SU-DHL-6 (cell line): ENCODE measurements around the gene PGM1.

ENCODE experiments used
- H2AFZ ChIP-seq: fragments of 200-600 bp; sonication (generic); 2 replicates; pipeline ENCODE4 v1.6.1; 2014; ENCODE audit warnings: low read depth, mild to moderate bottlenecking, moderate library complexity, mixed read lengths, antibody characterized with exemption, low read length; ENCODE audit not compliant: severe bottlenecking
- H3F3A ChIP-seq: fragments of 200-600 bp; shearing (Covaris generic); 2 replicates; pipeline ENCODE4 v1.6.0; 2016; ENCODE audit warnings: antibody characterized with exemption, mild to moderate bottlenecking; ENCODE audit not compliant: insufficient read depth
- H3K27ac ChIP-seq: fragments of 200-600 bp; sonication (generic); 2 replicates; pipeline ENCODE4 v1.5.1; 2016; ENCODE audit warnings: low read depth, mild to moderate bottlenecking, low read length, moderate library complexity, mixed read lengths
- H3K27me3 ChIP-seq: fragments of 200-600 bp; sonication (generic), shearing (Covaris generic); 2 replicates; pipeline ENCODE4 v1.6.0; 2014; ENCODE audit warnings: mild to moderate bottlenecking, low read length
- H3K36me3 ChIP-seq: fragments of 200-600 bp; sonication (generic); 2 replicates; pipeline ENCODE4 v1.6.1; 2014; ENCODE audit warnings: mild to moderate bottlenecking, low read length, mixed read lengths
- H3K4me2 ChIP-seq: fragments of 300-600, 200-600 bp; shearing (Covaris generic), sonication (generic); 2 replicates; pipeline ENCODE4 v1.6.0; 2014; ENCODE audit warnings: low read length, low read depth, mild to moderate bottlenecking; ENCODE audit not compliant: poor library complexity, severe bottlenecking
- H3K4me3 ChIP-seq: fragments of 200-600 bp; sonication (generic); 2 replicates; pipeline ENCODE4 v1.5.1; 2014; ENCODE audit warnings: antibody characterized with exemption, low read length, mild to moderate bottlenecking, mixed read lengths; ENCODE audit not compliant: insufficient read depth, poor library complexity, severe bottlenecking
- H3K79me2 ChIP-seq: fragments of 200-600 bp; sonication (generic); 2 replicates; pipeline ENCODE4 v1.6.1; 2014; ENCODE audit warnings: mild to moderate bottlenecking, low read length, moderate library complexity; ENCODE audit not compliant: insufficient read depth
- H3K9ac ChIP-seq: fragments of 200-600 bp; sonication (generic); 2 replicates; pipeline ENCODE4 v1.7.0; 2014; ENCODE audit warnings: mild to moderate bottlenecking, low read length
- H3K9me2 ChIP-seq: fragments of 200-600 bp; sonication (generic); replicated peaks from 2 replicates; pipeline ENCODE4 v1.6.1; 2014; ENCODE audit warnings: low read length; ENCODE audit not compliant: insufficient read depth
- H3K9me3 ChIP-seq: fragments of 200-600 bp; sonication (generic); 2 replicates; pipeline ENCODE4 v1.6.1; 2014; ENCODE audit warnings: low read length, mixed read lengths; ENCODE audit not compliant: insufficient read depth
- H4K20me1 ChIP-seq: fragments of 200-600 bp; sonication (generic); 2 replicates; pipeline ENCODE4 v1.6.1; 2014; ENCODE audit warnings: low read depth, mild to moderate bottlenecking, antibody characterized with exemption, low read length, moderate library complexity, mixed read lengths
- CTCF ChIP-seq: fragments of 200-600 bp; sonication (generic); IDR thresholded peaks from one replicate; pipeline ENCODE4 v1.5.1; 2017; ENCODE audit warnings: antibody characterized with exemption, mild to moderate bottlenecking, low read length, moderate library complexity; ENCODE audit not compliant: insufficient read depth, poor library complexity, severe bottlenecking
- EZH2phosphoT487 ChIP-seq: fragments of 200-600 bp; sonication (generic), shearing (Covaris generic); conservative IDR thresholded peaks from 2 replicates; pipeline ENCODE4 v1.6.1; 2018; ENCODE audit warnings: mild to moderate bottlenecking, antibody characterized with exemption, low read length, moderate library complexity, mixed read lengths

The PGM1 gene

GRCh38 chr1:63557365-63557987 lies 35.7 kb upstream of the PGM1 start:
- Histone ChIP-seq H2AFZ (peak overlapping the region; percentile 98), H3K9me3 (no peaks in the 10 kb centered on the region), H3K4me2 (peak overlapping the region; percentile 28), H3K27me3 (no peaks in the 10 kb centered on the region), H3F3A (0 out of 2 replicates have a peak, but pooled peaks cover 3% of the 10 kb centered on the region), H4K20me1 (no peaks in the 10 kb centered on the region), H3K9me2 (no peaks in the 10 kb centered on the region), H3K4me3 (no peak overlapping the region), H3K27ac (no peak overlapping the region), H3K79me2 (no peaks in the 10 kb centered on the region), H3K9ac (no peak overlapping the region), H3K36me3 (no peaks in the 10 kb centered on the region)
- TF ChIP-seq CTCF = peak; percentile 79
- TF ChIP-seq EZH2phosphoT487 = no peak

GRCh38 chr1:63559357-63559756 lies 33.9 kb upstream of the PGM1 start:
- no peaks in the 10 kb centered on the region for H3K9me3 ChIP-seq
- 0 out of 2 replicates have a peak, but pooled peaks cover 3% of the 10 kb centered on the region for H3F3A ChIP-seq
- no peak overlapping the region for H3K27ac ChIP-seq
- TF ChIP-seq EZH2phosphoT487 (no peak), CTCF (no peak)
- no peaks in the 10 kb centered on the region for H3K9me2 ChIP-seq
- H4K20me1 ChIP-seq = no peaks in the 10 kb centered on the region
- H3K36me3 ChIP-seq = 0 out of 2 replicates have a peak, but pooled peaks cover 4% of the 10 kb centered on the region
- no peaks in the 10 kb centered on the region for H3K79me2 ChIP-seq
- H2AFZ ChIP-seq = no peak overlapping the region
- no peak overlapping the region for H3K4me3 ChIP-seq
- H3K9ac ChIP-seq = no peak overlapping the region
- H3K27me3 ChIP-seq = no peaks in the 10 kb centered on the region
- H3K4me2 ChIP-seq = no peak overlapping the region

GRCh38 chr1:63563745-63564144 lies 29.5 kb upstream of the PGM1 start:
- no peaks in the 10 kb centered on the region for H3K79me2 ChIP-seq
- no peaks in the 10 kb centered on the region for H3K9me3 ChIP-seq
- TF ChIP-seq EZH2phosphoT487 (no peak), CTCF (no peak)
- H3K36me3 ChIP-seq = 0 out of 2 replicates have a peak, but pooled peaks cover 4% of the 10 kb centered on the region
- H3K4me3 ChIP-seq = no peak overlapping the region
- H3K4me2 ChIP-seq = peak overlapping the region; percentile 13
- no peaks in the 10 kb centered on the region for H3F3A ChIP-seq
- no peaks in the 10 kb centered on the region for H3K9me2 ChIP-seq
- H3K9ac ChIP-seq = no peak overlapping the region
- H3K27ac ChIP-seq = no peak overlapping the region
- no peaks in the 10 kb centered on the region for H3K27me3 ChIP-seq
- H4K20me1 ChIP-seq = no peaks in the 10 kb centered on the region
- no peak overlapping the region for H2AFZ ChIP-seq
